ENCODE measurements around the gene APBB2.

DNA sequence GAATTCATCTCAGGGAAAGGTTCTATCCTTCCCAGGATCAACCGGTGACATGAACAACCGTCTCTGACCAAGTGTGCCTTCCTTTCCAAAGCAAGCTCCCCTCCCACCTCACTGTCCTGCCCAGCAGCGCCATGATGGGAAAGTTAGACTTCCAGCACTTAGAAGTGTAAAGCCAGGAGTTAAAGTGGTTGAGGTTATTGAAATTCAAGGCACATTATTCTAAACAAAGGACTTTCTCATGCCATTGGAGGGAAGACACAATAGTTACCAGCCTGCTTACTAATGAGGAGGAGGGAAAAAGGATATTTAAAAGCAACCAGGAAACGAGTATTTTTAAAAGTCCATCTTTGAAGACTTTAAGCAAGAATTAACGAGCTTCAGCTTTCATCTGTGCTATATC lies 367.8 kb downstream of the APBB2 start:
- TF ChIP-seq, protein P1, sequence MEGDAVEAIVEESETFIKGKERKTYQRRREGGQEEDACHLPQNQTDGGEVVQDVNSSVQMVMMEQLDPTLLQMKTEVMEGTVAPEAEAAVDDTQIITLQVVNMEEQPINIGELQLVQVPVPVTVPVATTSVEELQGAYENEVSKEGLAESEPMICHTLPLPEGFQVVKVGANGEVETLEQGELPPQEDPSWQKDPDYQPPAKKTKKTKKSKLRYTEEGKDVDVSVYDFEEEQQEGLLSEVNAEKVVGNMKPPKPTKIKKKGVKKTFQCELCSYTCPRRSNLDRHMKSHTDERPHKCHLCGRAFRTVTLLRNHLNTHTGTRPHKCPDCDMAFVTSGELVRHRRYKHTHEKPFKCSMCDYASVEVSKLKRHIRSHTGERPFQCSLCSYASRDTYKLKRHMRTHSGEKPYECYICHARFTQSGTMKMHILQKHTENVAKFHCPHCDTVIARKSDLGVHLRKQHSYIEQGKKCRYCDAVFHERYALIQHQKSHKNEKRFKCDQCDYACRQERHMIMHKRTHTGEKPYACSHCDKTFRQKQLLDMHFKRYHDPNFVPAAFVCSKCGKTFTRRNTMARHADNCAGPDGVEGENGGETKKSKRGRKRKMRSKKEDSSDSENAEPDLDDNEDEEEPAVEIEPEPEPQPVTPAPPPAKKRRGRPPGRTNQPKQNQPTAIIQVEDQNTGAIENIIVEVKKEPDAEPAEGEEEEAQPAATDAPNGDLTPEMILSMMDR (IDR thresholded peaks at IDR 0.05) = no peak
- no peak for TF ChIP-seq POLR2A (IDR thresholded peaks at IDR 0.05)
